ENCODE data around the gene MEG3. TPM values are rescaled to one million over a fixed set of nuclear protein-coding genes. Genes with fewer than 3 reads are reported as not detected.

Gene MEG3
- polyA plus RNA-seq, 1 donor from 2014 or later: not detected

- Histone ChIP-seq H3K9ac (ENCODE audit: low read length) (no peak overlapping the region), H3K36me3 (ENCODE audit: insufficient read depth, low read length) (no peaks in the 10 kb centered on the region)
Measured at GRCh38 chr14:100880271-100881101, 54.6 kb downstream of the MEG3 start.

DNA sequence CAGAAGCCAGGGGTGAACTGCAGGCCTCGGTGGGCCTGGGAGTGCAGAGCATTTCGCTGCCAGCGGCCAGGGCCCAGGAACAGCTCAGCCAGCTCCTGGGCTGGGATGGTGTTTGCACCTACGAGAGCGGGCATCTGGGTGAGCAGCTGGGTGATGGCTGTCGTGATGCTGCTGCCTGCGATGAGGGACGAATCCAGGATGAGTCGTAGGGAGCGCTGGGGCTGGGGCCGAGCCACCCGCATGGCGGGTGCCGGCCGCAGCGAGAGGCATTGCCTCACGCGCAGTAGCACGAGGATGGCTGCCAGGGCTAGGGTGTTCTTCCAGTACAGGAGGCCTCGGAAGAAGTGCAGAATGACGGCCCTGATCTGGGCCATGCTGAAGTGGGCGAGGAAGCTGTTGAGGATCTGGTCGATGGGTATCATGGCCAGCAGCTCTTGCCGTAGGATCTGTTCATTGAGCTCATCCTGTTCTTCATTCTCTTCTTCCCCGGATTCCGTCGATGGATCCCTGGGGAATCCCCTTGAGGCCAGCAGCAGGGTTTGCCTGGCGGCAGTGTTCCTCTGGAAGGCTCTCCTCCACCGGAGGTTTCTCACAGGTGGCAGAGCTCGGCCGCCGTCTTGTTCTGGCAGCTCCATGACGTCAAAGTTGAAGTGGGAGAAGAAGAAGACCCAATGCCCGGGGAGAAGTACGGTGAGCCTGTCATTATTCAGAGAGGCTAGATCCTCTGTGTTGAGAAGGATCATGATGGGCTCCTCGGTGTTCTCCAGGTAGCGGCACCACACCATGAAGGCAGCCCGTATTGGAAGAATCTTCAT lies 55.5 kb downstream of the MEG3 start:
- H3F3A ChIP-seq (ENCODE audit: insufficient read depth, low read length, poor library complexity, severe bottlenecking): no peaks in the 10 kb centered on the region
- H3K27ac ChIP-seq (ENCODE audit: low read length): no peak overlapping the region
- no peak overlapping the region for H2AFZ ChIP-seq (ENCODE audit: low read depth, low read length)
- peaks cover 3% of the 10 kb centered on the region for H3K9me3 ChIP-seq (ENCODE audit: low read length)
- no peaks in the 10 kb centered on the region for H3K9me2 ChIP-seq (ENCODE audit: insufficient read depth, low read length)
- H3K79me2 ChIP-seq (replicated peaks; ENCODE audit: insufficient read depth, low read length): no peaks in the 10 kb centered on the region
- H3K36me3 ChIP-seq (ENCODE audit: insufficient read depth, low read length): no peaks in the 10 kb centered on the region
- H3K4me2 ChIP-seq (ENCODE audit: low read length): no peak overlapping the region
- no peak overlapping the region for H3K9ac ChIP-seq (ENCODE audit: low read length)
- H3K27me3 ChIP-seq (ENCODE audit: insufficient read depth, low read depth, low read length): no peaks in the 10 kb centered on the region
- no peak for TF ChIP-seq CTCF (IDR thresholded peaks at IDR 0.05; ENCODE audit: poor library complexity, severe bottlenecking)
- TF ChIP-seq, protein P1, sequence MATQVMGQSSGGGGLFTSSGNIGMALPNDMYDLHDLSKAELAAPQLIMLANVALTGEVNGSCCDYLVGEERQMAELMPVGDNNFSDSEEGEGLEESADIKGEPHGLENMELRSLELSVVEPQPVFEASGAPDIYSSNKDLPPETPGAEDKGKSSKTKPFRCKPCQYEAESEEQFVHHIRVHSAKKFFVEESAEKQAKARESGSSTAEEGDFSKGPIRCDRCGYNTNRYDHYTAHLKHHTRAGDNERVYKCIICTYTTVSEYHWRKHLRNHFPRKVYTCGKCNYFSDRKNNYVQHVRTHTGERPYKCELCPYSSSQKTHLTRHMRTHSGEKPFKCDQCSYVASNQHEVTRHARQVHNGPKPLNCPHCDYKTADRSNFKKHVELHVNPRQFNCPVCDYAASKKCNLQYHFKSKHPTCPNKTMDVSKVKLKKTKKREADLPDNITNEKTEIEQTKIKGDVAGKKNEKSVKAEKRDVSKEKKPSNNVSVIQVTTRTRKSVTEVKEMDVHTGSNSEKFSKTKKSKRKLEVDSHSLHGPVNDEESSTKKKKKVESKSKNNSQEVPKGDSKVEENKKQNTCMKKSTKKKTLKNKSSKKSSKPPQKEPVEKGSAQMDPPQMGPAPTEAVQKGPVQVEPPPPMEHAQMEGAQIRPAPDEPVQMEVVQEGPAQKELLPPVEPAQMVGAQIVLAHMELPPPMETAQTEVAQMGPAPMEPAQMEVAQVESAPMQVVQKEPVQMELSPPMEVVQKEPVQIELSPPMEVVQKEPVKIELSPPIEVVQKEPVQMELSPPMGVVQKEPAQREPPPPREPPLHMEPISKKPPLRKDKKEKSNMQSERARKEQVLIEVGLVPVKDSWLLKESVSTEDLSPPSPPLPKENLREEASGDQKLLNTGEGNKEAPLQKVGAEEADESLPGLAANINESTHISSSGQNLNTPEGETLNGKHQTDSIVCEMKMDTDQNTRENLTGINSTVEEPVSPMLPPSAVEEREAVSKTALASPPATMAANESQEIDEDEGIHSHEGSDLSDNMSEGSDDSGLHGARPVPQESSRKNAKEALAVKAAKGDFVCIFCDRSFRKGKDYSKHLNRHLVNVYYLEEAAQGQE (IDR thresholded peaks at IDR 0.05; ENCODE audit: borderline replicate concordance): no peak
- TF ChIP-seq POLR2AphosphoS5 (IDR thresholded peaks at IDR 0.05): no peak
- no peak for TF ChIP-seq MXI1 (conservative IDR thresholded peaks at IDR 0.05; ENCODE audit: poor library complexity, severe bottlenecking)
- TF ChIP-seq RAD21 (conservative IDR thresholded peaks at IDR 0.05): no peak
- TF ChIP-seq EP300 (conservative IDR thresholded peaks at IDR 0.05; ENCODE audit: poor library complexity, severe bottlenecking): no peak
- no peak overlapping the region for H3K4me3 ChIP-seq (ENCODE audit: low read length)
- no peaks in the 10 kb centered on the region for H4K20me1 ChIP-seq (ENCODE audit: insufficient read depth)

More at GRCh38 chr14:100880271-100881101, 54.6 kb downstream of the MEG3 start:
- no peaks in the 10 kb centered on the region for H3K79me2 ChIP-seq (replicated peaks; ENCODE audit: insufficient read depth, low read length)
- no peak overlapping the region for H3K4me3 ChIP-seq (ENCODE audit: low read length)
- H3F3A ChIP-seq (ENCODE audit: insufficient read depth, low read length, poor library complexity, severe bottlenecking): no peaks in the 10 kb centered on the region
- no peak overlapping the region for H2AFZ ChIP-seq (ENCODE audit: low read depth, low read length)
- H3K9me3 ChIP-seq (ENCODE audit: low read length): peaks cover 3% of the 10 kb centered on the region
- no peaks in the 10 kb centered on the region for H4K20me1 ChIP-seq (ENCODE audit: insufficient read depth)
- no peaks in the 10 kb centered on the region for H3K9me2 ChIP-seq (ENCODE audit: insufficient read depth, low read length)
- no peaks in the 10 kb centered on the region for H3K27me3 ChIP-seq (ENCODE audit: insufficient read depth, low read depth, low read length)
- H3K4me2 ChIP-seq (ENCODE audit: low read length): no peak overlapping the region
- H3K27ac ChIP-seq (ENCODE audit: low read length): no peak overlapping the region
- TF ChIP-seq CTCF (IDR thresholded peaks at IDR 0.05; ENCODE audit: poor library complexity, severe bottlenecking) (no peak), POLR2AphosphoS5 (IDR thresholded peaks at IDR 0.05) (no peak), MXI1 (conservative IDR thresholded peaks at IDR 0.05; ENCODE audit: poor library complexity, severe bottlenecking) (no peak), TAF1 (IDR thresholded peaks at IDR 0.05; ENCODE audit: low read depth) (no peak), EZH2 (IDR thresholded peaks at IDR 0.05; ENCODE audit: borderline replicate concordance, insufficient read depth, low read length, poor library complexity, severe bottlenecking) (no peak)

All from neural cell (in vitro differentiated cells).